CD4-positive, alpha-beta T cell treated with Interleukin-4 for 4 hours (primary cell): ENCODE results near the gene TRIM72.
"Not testable (repeated sequence)": the region's sequence is repeated elsewhere in the genome, so short reads cannot be mapped to it uniquely, and the experiment has no call there.

ENCODE experiments used
- DNase-seq: peaks from one replicate; pipeline ENCODE4 v3.0.0-alpha.2; 2020

The TRIM72 gene

GRCh38 chr16:31215287-31216162 lies 1.6 kb downstream of the TRIM72 start:
- no peak for DNase-seq

GRCh38 chr16:31216422-31217135 lies 2.7 kb downstream of the TRIM72 start, which contains the start of gene PYDC1:
Gene PYDC1, minus strand, starts transcription at chr16:31217135. Its CDS starts 107 bp downstream, at chr16:31217028.
- DNase-seq: no peak

- no peak for DNase-seq
These were observed 3.2 kb downstream of the TRIM72 start for GRCh38 chr16:31217136-31217530.

DNA sequence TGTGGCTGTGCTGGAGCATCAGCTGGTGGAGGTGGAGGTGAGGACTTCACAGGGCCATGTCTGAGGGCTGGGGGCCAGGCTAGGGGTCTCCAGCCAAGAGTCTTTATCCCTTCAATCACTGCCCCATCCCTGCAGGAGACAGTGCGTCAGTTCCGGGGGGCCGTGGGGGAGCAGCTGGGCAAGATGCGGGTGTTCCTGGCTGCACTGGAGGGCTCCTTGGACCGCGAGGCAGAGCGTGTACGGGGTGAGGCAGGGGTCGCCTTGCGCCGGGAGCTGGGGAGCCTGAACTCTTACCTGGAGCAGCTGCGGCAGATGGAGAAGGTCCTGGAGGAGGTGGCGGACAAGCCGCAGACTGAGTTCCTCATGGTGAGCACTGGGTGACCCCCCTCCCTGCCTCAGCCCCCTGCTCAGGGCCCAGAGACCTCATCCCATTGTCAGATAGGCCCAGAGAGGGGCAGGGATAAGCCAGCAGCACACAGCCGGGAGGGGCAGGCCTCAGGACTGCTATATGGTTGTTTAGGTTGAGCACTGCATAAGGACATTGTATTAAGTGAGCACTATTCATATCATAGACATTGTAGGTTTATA lies 5.3 kb downstream of the TRIM72 start:
- DNase-seq: no peak

- DNase-seq: no peak
These were observed 7.6 kb downstream of the TRIM72 start for GRCh38 chr16:31221357-31222160.

DNA sequence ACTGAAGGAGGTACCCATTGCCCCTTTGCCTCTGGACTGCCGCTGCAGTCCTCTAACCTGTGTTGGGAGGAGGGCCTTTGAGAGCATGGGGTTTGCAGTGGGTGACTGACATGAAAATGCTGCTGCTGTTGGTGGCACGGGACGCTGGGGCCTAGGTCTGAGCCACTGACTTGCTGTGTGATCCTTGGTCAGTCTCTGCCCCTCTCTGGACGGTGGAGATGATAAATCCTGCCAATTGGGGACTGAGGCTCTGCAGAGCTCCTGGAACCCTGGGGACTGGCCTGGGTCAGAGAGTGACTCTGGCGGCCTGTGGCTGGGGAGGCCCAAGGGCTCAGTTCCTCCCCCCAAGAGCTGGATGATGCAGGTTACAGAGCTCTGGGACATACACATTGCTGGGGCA lies 9.1 kb downstream of the TRIM72 start:
- no peak for DNase-seq

DNA sequence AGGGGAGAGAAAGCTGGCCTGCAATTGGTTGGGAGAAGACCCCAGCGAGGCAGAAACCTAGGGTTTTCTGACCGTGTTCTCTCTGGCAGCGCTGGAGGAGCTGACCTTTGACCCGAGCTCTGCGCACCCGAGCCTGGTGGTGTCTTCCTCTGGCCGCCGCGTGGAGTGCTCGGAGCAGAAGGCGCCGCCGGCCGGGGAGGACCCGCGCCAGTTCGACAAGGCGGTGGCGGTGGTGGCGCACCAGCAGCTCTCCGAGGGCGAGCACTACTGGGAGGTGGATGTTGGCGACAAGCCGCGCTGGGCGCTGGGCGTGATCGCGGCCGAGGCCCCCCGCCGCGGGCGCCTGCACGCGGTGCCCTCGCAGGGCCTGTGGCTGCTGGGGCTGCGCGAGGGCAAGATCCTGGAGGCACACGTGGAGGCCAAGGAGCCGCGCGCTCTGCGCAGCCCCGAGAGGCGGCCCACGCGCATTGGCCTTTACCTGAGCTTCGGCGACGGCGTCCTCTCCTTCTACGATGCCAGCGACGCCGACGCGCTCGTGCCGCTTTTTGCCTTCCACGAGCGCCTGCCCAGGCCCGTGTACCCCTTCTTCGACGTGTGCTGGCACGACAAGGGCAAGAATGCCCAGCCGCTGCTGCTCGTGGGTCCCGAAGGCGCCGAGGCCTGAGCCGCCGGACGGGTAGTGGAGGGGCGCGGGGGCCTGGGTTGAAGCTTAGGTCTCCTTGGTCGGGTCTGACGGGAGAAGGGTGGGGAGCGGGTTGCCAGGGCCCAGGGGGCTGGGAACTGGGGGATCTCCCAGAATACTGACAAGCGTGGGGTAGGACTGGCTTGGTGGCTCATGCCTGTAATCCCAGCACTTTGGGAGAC lies 10.4 kb downstream of the TRIM72 start:
- no peak for DNase-seq

GRCh38 chr16:31225193-31225592 lies 11.3 kb downstream of the TRIM72 start:
- DNase-seq: no peak

GRCh38 chr16:31228206-31228605 lies 14.3 kb downstream of the TRIM72 start:
- no peak for DNase-seq

DNA sequence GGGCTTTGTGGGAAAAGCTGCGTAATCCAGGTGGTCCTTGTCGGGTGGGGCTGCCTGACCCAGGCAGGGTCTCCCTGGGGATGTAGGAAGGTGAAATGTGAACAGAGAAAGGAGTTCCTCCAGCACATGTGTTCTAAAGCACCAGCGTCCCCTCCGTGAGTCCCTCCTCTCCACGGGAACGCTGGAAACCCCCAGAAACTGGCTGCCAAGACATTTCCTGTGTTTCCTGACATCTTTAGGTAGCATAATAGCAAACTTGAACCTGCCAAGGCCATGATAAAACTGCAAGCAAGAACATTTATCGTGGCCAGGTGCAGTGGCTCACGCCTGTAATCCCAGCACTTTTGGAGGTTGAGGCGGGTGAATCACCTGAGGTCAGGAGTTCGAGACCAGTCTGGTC lies 15.6 kb downstream of the TRIM72 start:
- no peak for DNase-seq

DNA sequence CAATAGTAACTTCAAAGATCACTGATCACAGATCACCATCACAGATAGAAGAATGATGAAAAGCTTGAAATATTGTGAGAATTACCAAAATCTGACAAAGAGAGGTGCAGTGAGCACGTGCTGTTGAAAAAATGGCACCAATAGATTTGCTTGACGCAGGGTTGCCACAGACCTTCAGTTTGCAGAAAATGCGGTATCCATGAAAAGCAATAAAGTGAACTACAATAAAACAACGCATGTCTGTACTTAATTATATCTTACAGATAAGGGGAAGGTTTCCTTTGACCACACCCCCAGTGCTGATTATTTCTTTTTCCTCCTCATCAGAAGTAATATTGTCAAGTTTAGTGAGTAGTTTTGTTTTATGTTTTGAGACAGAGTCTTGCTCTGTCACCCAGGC lies 24.1 kb downstream of the TRIM72 start:
- DNase-seq: no peak

DNA sequence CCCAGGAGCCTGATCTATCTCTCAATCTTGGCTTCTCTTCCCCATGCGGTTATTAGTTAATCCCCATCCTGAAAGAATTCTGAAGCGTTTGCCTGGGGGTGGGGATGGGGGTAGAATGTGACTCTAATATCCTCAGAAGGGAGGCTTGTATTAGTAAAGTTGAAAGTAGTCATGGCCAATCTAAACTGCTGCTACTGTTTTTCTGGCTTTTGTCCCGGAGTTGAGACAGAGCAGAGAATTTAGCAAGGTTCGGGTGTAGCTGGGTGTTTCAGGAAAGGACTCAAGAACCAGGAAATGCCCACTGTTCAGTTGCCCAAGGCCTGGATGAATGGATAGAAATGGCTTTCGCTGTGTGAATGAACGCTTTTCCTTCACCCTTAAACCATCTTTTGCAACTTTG lies 28.3 kb downstream of the TRIM72 start:
- no peak for DNase-seq

DNA sequence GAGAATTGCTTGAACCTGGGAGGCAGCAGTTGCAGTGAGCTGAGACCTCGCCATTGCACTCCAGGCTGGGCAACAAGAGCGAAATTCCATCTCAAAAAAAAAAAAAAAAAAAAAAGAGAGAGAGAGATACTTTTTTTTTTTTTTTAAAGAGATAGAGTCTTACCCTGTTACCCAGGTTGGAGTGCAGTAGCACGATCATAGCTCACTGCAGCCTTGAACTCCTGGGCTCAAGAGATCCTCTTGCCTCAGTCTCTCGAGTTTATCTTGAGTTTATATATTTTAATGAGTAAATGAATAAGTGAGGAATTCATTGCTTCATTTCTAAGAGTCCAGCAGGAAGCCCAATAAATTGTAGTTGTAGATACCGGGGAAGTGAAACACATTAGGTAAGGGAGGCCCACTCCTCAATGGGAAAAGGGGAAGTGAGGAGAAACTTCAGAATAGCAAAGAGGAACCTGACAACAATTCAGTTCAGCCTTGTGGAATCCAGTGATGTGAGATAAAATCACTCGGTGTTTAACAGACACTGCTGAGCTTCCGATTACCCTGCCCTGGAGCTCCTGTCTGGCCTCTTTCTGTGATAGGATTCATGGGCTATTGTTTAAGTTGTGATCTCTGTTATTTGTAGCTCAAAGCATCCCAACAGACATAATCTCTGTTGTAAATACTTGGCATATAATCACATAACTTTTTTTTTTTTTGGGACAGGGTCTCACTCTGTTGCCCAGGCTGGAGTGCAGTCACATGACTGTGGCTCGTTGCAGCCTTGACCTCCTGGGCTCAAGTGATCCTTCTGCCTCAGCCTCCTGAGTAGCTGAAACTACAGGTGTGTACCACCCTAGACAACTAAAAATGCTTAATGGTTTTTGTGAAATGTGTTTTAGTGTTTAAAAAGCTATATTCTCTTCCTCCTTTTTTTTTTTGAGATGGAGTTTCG lies 30.1 kb downstream of the TRIM72 start:
- DNase-seq: peak; percentile 29

GRCh38 chr16:31245598-31245997 lies 31.7 kb downstream of the TRIM72 start:
- not testable (repeated sequence) for DNase-seq

DNA sequence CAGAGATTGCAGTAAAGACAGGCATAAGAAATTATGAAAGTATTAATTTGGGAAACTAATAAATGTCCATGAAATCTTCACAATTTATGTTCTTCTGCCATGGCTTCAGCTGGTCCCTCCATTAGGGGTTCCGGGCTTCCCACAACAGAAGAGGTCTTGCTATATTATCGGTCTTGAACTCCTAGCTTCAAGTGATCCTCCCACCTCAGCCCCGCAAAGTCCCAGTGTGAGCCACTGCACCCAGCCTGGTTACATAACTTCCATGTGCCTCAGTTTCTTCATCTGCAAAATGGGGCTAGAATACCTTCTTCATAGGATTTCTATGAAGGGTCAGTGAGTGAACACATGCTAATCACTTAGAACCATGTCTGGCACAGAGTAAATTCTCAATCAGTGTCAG lies 32.4 kb downstream of the TRIM72 start:
- no peak for DNase-seq

- DNase-seq: no peak
These were observed 34.4 kb downstream of the TRIM72 start for GRCh38 chr16:31248344-31248743.

- DNase-seq: no peak
These were observed 37.0 kb downstream of the TRIM72 start for GRCh38 chr16:31250782-31251384.

DNA sequence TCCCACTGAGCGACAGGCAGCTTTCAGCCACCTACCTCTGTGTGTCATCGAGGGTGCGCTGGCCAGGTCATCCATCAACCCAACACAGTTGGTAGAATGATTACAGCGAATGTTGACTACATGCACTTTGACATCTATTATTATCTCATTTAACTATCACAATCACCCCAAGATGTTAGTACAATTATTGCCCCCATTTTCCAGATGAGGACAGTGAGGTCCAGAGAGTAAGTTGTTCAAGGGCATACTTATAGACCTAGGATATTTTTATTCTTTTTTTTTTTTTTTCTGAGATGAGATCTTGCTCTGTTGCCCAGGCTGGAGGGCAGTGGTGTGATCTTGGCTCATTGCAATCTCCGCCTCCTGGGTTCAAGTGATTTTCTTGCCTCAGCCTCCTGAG lies 37.5 kb downstream of the TRIM72 start:
- DNase-seq: no peak

DNA sequence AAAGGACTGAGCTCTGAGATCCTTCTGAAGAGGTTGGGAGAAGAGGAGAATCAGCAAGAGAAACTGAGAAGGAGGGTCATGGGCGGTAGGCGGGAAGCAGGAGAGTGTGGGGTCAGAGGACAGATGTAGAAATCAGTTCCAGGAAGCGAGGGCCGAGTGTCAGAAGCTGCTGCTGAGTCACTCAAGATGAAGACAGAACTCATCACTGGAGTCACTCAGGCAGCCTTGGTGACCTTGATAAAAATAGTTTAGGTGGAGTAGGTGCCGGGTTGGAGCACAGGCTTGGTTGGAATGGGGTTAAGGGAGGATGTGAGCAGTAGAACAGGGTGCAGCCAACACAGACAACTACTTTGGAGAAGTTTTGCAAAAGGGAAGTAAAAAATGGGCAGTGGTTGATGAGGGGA lies 39.7 kb downstream of the TRIM72 start:
- peak; percentile 30 for DNase-seq

GRCh38 chr16:31256466-31256865 lies 42.5 kb downstream of the TRIM72 start:
- DNase-seq: no peak
